IMR-90 (cell line): ENCODE results near the gene MRPL28. TPM values are rescaled to one million over a fixed set of nuclear protein-coding genes. Genes with fewer than 3 reads are reported as not detected.
A peak's percentile ranks its signal among the peaks of the same experiment; 100 is the strongest.

Source experiments
- ATAC-seq: fragments of 200-7000 bp; cut with Tn5 transposase; 2 replicates; pipeline ENCODE4 v1.9.1; 2020; ENCODE audit warnings: low read depth, mild to moderate bottlenecking, moderate library complexity
- BruUV-seq: library from RNA; stranded (reverse); fragments of 400-500 nt; replicated peaks from 2 replicates; lab custom pipeline; 2021; lab: Mats Ljungman, UMichigan
- CTCF ChIA-PET: fragments of 300-600 bp; formaldehyde crosslinking; extraction: SDS; loops from one replicate; lab custom pipeline; 2021; ENCODE audit warnings: antibody characterized with exemption; lab: Yijun Ruan, JAX
- POLR2A ChIA-PET: fragments of 300-600 bp; sonication (Branson Sonifier 250); formaldehyde crosslinking; loops from one replicate; lab custom pipeline; 2022; ENCODE audit warnings: antibody characterized with exemption; ENCODE audit not compliant: unreplicated experiment; lab: Charles Lee
- DNase-seq: peaks from one replicate; pipeline ENCODE4 v3.0.0; 2013
- H2AFZ ChIP-seq: replicated peaks from 2 replicates; pipeline ENCODE3; 2013; ENCODE audit warnings: low read length, mild to moderate bottlenecking; ENCODE audit not compliant: poor library complexity
- H2AK5ac ChIP-seq: 2 replicates; pipeline ENCODE4 v1.6.1; 2013; ENCODE audit warnings: low read depth, low read length, inconsistent platforms
- H2AK9ac ChIP-seq: replicated peaks from 2 replicates; pipeline ENCODE3; 2013; ENCODE audit warnings: mild to moderate bottlenecking, low read depth, low read length, moderate library complexity; ENCODE audit not compliant: poor library complexity
- H2BK120ac ChIP-seq: 2 replicates; pipeline ENCODE4 v1.6.1; 2013; ENCODE audit warnings: low read depth, low read length, inconsistent platforms
- H2BK15ac ChIP-seq: 3 replicates; pipeline ENCODE4 v1.6.1; 2013; ENCODE audit warnings: low read depth, low read length, inconsistent platforms
- H2BK20ac ChIP-seq: 2 replicates; pipeline ENCODE4 v1.6.1; 2013; ENCODE audit warnings: low read depth, mild to moderate bottlenecking, inconsistent platforms, low read length, moderate library complexity
- H2BK5ac ChIP-seq: 2 replicates; pipeline ENCODE4 v1.6.1; 2013; ENCODE audit warnings: mild to moderate bottlenecking, low read depth, low read length, inconsistent platforms; ENCODE audit not compliant: poor library complexity, severe bottlenecking
- H3K14ac ChIP-seq: replicated peaks from 2 replicates; pipeline ENCODE4 v1.6.1; 2013; ENCODE audit warnings: low read depth, low read length, inconsistent platforms
- H3K18ac ChIP-seq: 2 replicates; pipeline ENCODE4 v1.6.1; 2013; ENCODE audit warnings: low read depth, low read length, control low read depth
- H3K23ac ChIP-seq: 2 replicates; pipeline ENCODE4 v1.6.1; 2013; ENCODE audit warnings: low read depth, low read length, inconsistent platforms
- H3K27ac ChIP-seq: 2 replicates; pipeline ENCODE4 v1.5.1; 2013; ENCODE audit warnings: mild to moderate bottlenecking, control low read depth, low read length; ENCODE audit not compliant: insufficient read depth
- H3K27me3 ChIP-seq: 2 replicates; pipeline ENCODE4 v1.6.1; 2013; ENCODE audit warnings: low read length; ENCODE audit not compliant: control insufficient read depth, insufficient read depth
- H3K36me3 ChIP-seq: 2 replicates; pipeline ENCODE4 v1.6.1; 2013; ENCODE audit warnings: low read length, mixed read lengths; ENCODE audit not compliant: control insufficient read depth, insufficient read depth
- H3K4ac ChIP-seq: 2 replicates; pipeline ENCODE4 v1.6.1; 2013; ENCODE audit warnings: low read depth, low read length, inconsistent platforms
- H3K4me1 ChIP-seq: 2 replicates; pipeline ENCODE4 v1.6.1; 2013; ENCODE audit warnings: low read length, mixed read lengths; ENCODE audit not compliant: control insufficient read depth, insufficient read depth
- H3K4me2 ChIP-seq: 2 replicates; pipeline ENCODE4 v1.6.1; 2013; ENCODE audit warnings: low read depth, mild to moderate bottlenecking, control low read depth, low read length, moderate library complexity
- H3K4me3 ChIP-seq: 2 replicates; pipeline ENCODE4 v1.5.1; 2013; ENCODE audit warnings: low read depth, mild to moderate bottlenecking, control low read depth, low read length, moderate library complexity; ENCODE audit not compliant: insufficient read depth
- H3K56ac ChIP-seq: 2 replicates; pipeline ENCODE4 v1.6.1; 2013; ENCODE audit warnings: low read length, inconsistent platforms; ENCODE audit not compliant: insufficient read depth; ENCODE audit errors: extremely low read depth
- H3K79me1 ChIP-seq, 2 experiments: 2 replicates each; pipeline ENCODE4 v1.6.1; 2013; ENCODE audit warnings: low read length in 2 of 2, inconsistent platforms in 1 of 2, low read depth in 1 of 2
- H3K9ac ChIP-seq: 2 replicates; pipeline ENCODE4 v1.6.1; 2013; ENCODE audit warnings: low read depth, low read length, control low read depth
- H3K9me1 ChIP-seq: 2 replicates; pipeline ENCODE4 v1.6.1; 2013; ENCODE audit warnings: low read length, inconsistent platforms; ENCODE audit not compliant: insufficient read depth
- H3K9me3 ChIP-seq: 2 replicates; pipeline ENCODE4 v1.6.1; 2013; ENCODE audit warnings: low read length; ENCODE audit not compliant: control insufficient read depth, insufficient read depth
- H4K20me1 ChIP-seq: 2 replicates; pipeline ENCODE4 v1.6.1; 2013; ENCODE audit warnings: low read length, inconsistent platforms; ENCODE audit not compliant: insufficient read depth
- H4K5ac ChIP-seq: 2 replicates; pipeline ENCODE4 v1.6.1; 2013; ENCODE audit warnings: mild to moderate bottlenecking, low read depth, low read length, control low read depth
- H4K8ac ChIP-seq, 2 experiments: 2 replicates each; pipeline ENCODE4 v1.6.1; 2013; ENCODE audit warnings: low read depth in 2 of 2, low read length in 2 of 2, control low read depth in 1 of 2, inconsistent platforms in 1 of 2
- H4K91ac ChIP-seq: 2 replicates; pipeline ENCODE4 v1.6.1; 2013; ENCODE audit warnings: low read depth, low read length, inconsistent platforms; ENCODE audit not compliant: insufficient read depth
- MXI1 ChIP-seq: IDR thresholded peaks from 2 replicates; pipeline ENCODE4 v1.6.1; 2012; ENCODE audit warnings: low read depth, mild to moderate bottlenecking, low read length, moderate library complexity, borderline replicate concordance
- WGBS, 2 experiments: methylation state at CpG; one replicate each; pipeline versions ENCODE4 v1.1.5 to v1.1.7; 2013; ENCODE audit warnings: missing lambda C conversion rate in 2 of 2; ENCODE audit not compliant: insufficient read length in 1 of 2; ENCODE audit errors: extremely low coverage in 2 of 2; 5-methylcytosine and 5-hydroxymethylcytosine counted together
- dilution Hi-C: fragments of 300-500 bp; cut with HindIII; formaldehyde crosslinking; loops from one replicate; pipeline ENCODE4 v1.14.3; 2018; ENCODE audit warnings: low sequenced_read_pairs; ENCODE audit not compliant: unreplicated experiment
- in situ Hi-C: fragments of 300-500 bp; cut with MboI; formaldehyde crosslinking; loops from 3 replicates; pipeline ENCODE4 v1.14.3; 2019; ENCODE audit warnings: low sequenced_read_pairs, inconsistent platforms, mixed read lengths
- intact Hi-C: fragments of 100-400 bp; cut with micrococcal nuclease; formaldehyde crosslinking; loops from 2 replicates; pipeline ENCODE4 v1.10.0; 2022
- polyA plus RNA-seq, 3 experiments: library from polyadenylated mRNA; depleted of rRNA; stranded (reverse); fragments of >200 nt; gene quantifications; 2 replicates each; pipeline ENCODE4 v1.2.3, GENCODE V29; 2012; ENCODE audit warnings: low replicate concordance in 1 of 3
- total RNA-seq: library from RNA; depleted of rRNA; stranded (reverse); fragments of >200 nt; gene quantifications from 2 replicates; pipeline ENCODE4 v1.2.3, GENCODE V29; 2012

Gene MRPL28
- total and polyA plus RNA-seq, 2 of the 4 experiments (the other 2 are of a cell fraction): 104 to 181 TPM

DNA sequence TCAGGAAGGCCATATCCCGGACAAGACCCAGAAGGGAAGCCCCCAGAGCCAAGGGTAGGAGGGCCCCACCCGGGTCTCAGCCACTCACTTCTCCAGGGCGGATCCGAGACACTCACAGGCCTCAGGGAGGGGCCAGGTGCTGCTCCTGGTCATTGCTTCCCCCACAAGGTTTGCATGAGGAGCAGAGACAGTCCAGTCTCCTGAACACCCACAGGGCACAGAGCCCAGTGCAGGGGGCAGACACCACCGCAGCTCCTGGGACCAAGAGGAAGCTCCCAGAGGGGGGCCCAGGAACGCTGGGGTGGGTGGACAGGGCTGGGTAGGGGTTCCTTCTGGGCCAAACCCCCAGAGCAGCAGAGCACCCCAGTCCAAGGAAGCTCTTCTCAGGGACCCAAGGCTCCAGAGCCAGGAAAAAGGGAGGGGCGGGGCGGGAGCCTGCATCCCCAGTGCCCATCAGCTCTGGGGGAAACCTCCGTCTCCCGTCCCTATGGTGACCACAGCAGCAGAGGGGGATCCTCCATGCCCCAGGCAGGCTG lies 709 bp upstream of the MRPL28 start:
- CTCF ChIA-PET: interaction anchor here (1.2 kb wide), 1 partner anchor 9 kb away, joined by 4 read pairs; no protein-coding TSS in a partner anchor
- H2BK15ac ChIP-seq: no peak overlapping the region

More for the DNA sequence above, 709 bp upstream of the MRPL28 start:
- Histone ChIP-seq H3K4me1 (peaks cover 7% of the 10 kb centered on the region; the same call in 1 of the 2 replicates), H3K4me3 (no peak overlapping the region), H2BK5ac (peak overlapping the region; percentile 19), H2BK120ac (no peak overlapping the region), H3K27me3 (no peaks in the 10 kb centered on the region), H4K91ac (peak overlapping the region; percentile 6; the same call in 1 of the 2 replicates), H3K36me3 (peaks cover 74% of the 10 kb centered on the region), H3K9me3 (no peaks in the 10 kb centered on the region), H3K23ac (no peak overlapping the region), H3K14ac (no peak overlapping the region), H3K9ac (0 out of 2 replicates have a peak overlapping the region, but pooled peaks have one; percentile 16), H2BK20ac (no peak overlapping the region), H2AK5ac (no peak overlapping the region), H4K20me1 (no peaks in the 10 kb centered on the region), H4K5ac (no peak overlapping the region), H3K9me1 (no peaks in the 10 kb centered on the region), H2AK9ac (peak overlapping the region; percentile 28), H3K56ac (no peak overlapping the region), H2AFZ (peak overlapping the region; percentile 3), H3K4ac (peak overlapping the region; percentile 10; the same call in 1 of the 2 replicates), H3K79me1 (peaks cover 4 to 11% of the 10 kb centered on the region in 2 experiments; a peak in 2 of 4 replicates), H4K8ac (peak overlapping the region in 1 of 2 experiments; percentile 60; a peak in 1 of 4 replicates), H3K18ac (no peak overlapping the region), H3K27ac (peak overlapping the region; percentile 31; the same call in 1 of the 2 replicates), H3K4me2 (peak overlapping the region; percentile 6; the same call in 1 of the 2 replicates)
- BruUV-seq: TSS peak; percentile 42
- in situ Hi-C loops: no loop called here
- dilution Hi-C loops: no loop called here
- no peak for TF ChIP-seq MXI1
- WGBS, 2 experiments: 76% methylated on average over 4 of the region's 10 CpGs; no CpG with 5 or more reads in 1 of the 2 experiments
- intact Hi-C loops: no loop called here
- DNase-seq: no peak
- POLR2A ChIA-PET: no interaction called here
- ATAC-seq: no peak; the same call in 1 of the 2 replicates
